Measurements from ENCODE around the gene CAMTA1.
A peak's percentile ranks its signal among the peaks of the same experiment; 100 is the strongest.
"Not testable (repeated sequence)": the region's sequence is repeated elsewhere in the genome, so short reads cannot be mapped to it uniquely, and the experiment has no call there.

CAMTA1 gene

DNA sequence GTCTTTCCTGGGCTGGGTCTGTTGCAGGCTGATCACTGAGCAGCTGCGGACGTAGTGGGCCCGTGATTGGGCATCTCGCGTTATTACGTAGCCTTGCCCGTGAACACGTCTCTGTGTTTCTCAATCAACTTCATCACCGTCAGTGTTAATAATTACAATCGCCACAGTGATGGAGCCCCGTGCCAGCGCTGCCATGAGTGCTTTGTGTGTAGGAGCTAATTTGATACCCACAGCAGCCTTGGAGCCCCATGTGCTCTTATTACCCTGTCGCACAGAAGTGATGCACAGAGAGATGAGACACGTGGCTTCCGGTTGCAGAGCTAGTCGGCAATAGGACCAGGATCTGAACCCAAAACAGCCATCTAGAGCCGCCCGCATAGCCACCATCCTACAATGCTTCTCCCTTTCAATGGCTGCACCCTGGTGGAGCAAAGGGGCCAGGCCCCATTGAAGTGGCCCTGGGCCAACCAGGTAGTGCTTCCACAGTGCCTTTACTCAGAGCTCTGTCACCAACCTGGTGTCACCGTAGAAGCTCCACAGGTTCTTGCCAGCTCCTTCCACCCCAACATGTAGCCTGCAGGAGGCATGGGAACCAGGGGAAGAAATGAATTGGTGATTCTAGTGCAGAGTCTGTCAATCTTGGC, 587.3 kb downstream of the CAMTA1 start:
- no peak for DNase-seq (ENCODE audit: low read depth)

- no peak for DNase-seq (ENCODE audit: low read depth)
Measured at GRCh38 chr1:7373251-7373650, 588.0 kb downstream of the CAMTA1 start.

- DNase-seq (ENCODE audit: low read depth) = no peak
Measured at GRCh38 chr1:7373876-7374562, 588.8 kb downstream of the CAMTA1 start.

DNA sequence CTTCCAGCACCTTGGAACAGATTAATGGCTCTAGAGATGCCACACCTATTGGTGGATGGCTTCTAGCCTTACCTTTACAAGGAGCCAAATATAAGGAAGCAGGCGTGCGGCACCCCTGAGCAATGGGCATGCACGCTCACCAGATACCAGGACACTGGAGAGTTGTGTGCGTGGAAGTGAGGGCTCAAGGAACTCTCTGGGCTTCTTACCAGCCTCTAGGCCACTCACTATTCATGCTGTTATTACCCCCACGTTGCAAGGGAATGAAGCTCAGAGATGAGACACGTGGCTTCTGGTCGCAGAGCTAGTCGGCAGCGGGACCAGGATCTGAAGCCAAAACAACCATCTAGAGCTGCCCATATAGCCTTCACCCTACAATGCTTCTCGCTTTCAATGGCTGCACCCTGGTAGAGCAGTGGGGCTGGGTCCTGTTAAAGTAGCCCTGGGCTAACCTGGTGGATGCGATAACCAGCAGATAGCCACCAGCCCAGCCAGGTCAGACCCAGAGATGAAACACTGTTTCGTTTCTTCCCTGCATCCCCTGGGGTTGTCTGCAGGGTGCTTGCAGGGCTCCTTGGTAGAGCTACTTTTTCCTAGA, 589.4 kb downstream of the CAMTA1 start:
- DNase-seq (ENCODE audit: low read depth) = no peak

GRCh38 chr1:7375329-7375728, 590.1 kb downstream of the CAMTA1 start:
- no peak for DNase-seq (ENCODE audit: low read depth)

DNA sequence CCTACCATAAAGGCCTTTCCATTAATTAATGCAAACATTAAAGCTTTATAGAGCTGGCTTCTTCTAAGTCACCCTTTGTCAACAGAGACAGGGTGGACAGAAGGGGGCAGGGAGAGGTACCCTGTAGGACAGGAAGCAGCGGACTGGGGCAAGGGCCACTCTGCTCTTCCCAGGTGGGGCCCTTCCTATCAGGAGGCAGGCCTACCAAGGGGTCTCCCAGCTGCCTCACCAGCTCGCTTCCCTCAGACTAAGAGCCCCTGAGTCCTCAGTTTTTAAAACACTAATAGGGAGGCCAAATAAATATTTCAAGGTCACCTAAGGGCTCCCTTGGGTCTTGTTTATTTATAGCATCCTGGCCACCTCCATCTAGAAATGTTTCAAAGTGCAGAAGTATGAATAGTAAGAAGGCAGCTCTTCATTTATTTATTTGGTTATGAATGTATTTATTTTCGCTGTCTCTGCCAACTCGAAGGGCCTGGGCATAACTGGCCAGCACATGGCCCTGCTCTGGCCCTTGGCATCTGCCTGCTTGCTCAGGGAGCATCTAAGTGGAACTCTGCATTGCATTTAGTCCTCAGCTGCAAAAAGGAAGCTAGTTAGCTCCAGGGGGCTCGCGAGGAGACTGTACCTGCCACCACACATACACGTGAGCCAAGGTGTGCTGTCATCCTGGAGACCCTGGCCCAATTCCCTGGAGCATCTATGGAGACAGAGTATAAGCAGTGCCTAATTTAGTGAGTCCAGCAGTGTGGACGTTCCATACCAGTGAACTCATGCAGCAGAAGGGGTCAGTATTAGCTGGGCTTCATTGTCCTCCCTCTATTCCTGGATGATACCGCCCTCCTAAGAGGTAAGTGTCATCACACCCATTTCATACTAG, 590.8 kb downstream of the CAMTA1 start:
- DNase-seq (ENCODE audit: low read depth) = no peak

- no peak for DNase-seq (ENCODE audit: low read depth)
Measured at GRCh38 chr1:7376676-7377075, 591.4 kb downstream of the CAMTA1 start.

GRCh38 chr1:7378346-7379130, 593.3 kb downstream of the CAMTA1 start:
- DNase-seq (ENCODE audit: low read depth) = no peak

GRCh38 chr1:7379441-7379971, 594.3 kb downstream of the CAMTA1 start:
- DNase-seq (ENCODE audit: low read depth) = peak; percentile 54

GRCh38 chr1:7380068-7380467, 594.8 kb downstream of the CAMTA1 start:
- not testable (repeated sequence) for DNase-seq (ENCODE audit: low read depth)

- no peak for DNase-seq (ENCODE audit: low read depth)
Measured at GRCh38 chr1:7380712-7381111, 595.5 kb downstream of the CAMTA1 start.

- not testable (repeated sequence) for DNase-seq (ENCODE audit: low read depth)
Measured at GRCh38 chr1:7381729-7382128, 596.5 kb downstream of the CAMTA1 start.

DNA sequence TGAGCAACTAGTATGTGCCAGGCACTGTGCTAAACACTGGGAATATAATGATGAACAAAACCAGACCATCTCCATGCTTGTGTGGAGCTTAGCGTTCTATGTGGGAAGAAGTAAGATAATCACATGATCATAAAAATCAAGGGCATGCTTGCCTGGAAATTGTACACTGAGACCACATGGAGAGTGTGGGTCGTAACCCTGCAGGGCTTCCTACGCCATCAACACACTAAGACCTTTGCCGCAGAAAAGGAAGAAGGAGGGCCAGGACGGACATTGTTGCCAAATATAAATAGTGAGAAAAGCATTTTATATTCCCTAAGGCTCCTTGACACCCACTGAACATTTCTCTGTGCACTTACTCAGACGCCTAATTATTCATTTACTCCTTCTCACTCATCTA, 597.7 kb downstream of the CAMTA1 start:
- DNase-seq (ENCODE audit: low read depth) = no peak

- DNase-seq (ENCODE audit: low read depth) = no peak
Measured at GRCh38 chr1:7383671-7384520, 598.6 kb downstream of the CAMTA1 start.

- no peak for DNase-seq (ENCODE audit: low read depth)
Measured at GRCh38 chr1:7384679-7385078, 599.4 kb downstream of the CAMTA1 start.

- DNase-seq (ENCODE audit: low read depth) = no peak
Measured at GRCh38 chr1:7385471-7386225, 600.4 kb downstream of the CAMTA1 start.

GRCh38 chr1:7386226-7387052, 601.2 kb downstream of the CAMTA1 start:
- no peak for DNase-seq (ENCODE audit: low read depth)

DNA sequence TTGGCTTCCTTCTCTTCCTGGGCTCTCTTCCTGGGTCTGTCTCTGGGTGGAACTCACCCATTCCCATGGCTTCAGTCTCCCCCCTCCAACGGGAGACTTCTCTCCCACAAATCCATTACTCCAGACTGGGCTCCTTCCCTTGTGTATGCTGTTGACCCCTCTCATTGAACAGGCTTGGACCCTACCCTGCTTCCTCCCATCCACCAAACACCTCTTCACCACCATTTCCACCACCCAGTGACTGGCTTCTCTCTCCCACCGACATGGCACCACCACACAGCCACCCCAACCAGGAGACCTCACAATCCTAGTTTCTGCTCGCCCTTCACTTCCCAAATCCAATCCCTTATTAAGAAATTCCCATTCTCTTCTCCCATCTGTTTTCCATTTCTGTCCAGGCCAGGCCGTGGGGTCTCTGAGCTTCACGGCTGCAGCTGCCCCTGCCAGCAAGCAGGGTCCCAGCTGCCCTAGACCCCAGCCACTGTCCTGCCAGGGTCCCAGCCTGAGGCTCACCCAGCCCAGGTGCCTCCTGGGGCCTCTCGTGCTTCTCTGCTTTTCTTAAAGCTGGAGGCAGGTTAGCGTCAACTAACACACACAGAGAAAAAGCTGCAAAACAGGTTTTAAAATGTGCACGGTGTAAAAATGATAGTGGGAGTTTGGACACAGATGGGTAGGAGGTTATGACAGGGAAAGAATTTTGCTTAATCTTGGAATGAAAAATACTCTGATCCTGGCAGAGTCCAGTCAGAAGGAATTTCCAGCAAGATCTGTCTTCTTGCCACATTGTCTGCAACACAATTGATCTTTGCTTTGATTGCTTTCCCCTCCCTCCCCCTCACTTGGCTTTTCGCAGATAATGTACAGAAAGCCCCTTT, 602.0 kb downstream of the CAMTA1 start:
- DNase-seq (ENCODE audit: low read depth) = no peak
